Measurements from ENCODE around the gene CDIPT.

The CDIPT gene

DNA sequence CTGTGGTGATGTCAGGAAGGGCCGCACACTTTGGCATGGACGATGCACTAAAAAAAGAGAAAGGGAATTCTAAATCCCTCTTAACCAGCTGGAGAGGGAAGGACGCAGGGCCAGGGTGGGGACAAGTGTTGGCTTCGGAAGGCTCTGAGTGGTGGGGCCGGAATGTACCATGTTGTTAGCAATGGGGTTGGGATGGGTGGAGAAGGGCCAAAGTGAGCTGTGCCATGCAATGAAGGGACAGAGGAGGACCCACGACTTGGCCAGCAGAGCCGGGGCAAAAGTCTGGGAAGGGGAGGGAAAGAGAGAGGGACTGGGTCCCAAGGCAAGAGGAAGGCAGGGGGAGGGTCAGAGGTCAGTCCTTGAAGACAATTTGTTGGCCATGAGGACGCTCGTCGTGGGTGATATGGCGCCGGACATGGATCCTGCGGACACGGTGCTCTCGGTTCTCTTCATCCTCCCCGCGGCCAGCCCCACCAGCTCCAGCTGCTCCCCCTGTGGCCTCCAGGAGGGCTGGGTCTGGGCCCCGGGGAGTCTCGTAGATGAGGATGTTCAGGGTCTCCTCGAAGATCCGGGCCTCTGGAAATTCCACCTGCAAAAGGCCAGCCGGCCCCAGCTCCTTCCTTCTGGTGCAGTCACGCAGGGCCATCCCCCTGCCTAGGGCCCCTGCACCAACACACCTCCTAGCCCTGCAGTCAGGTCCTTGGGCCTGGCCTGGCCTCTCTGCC is 43.7 kb upstream of the CDIPT start:
- WGBS (ENCODE audit: extremely low coverage, insufficient coverage, insufficient read length) = no CpG with 5 or more reads among the region's 23 CpGs

DNA sequence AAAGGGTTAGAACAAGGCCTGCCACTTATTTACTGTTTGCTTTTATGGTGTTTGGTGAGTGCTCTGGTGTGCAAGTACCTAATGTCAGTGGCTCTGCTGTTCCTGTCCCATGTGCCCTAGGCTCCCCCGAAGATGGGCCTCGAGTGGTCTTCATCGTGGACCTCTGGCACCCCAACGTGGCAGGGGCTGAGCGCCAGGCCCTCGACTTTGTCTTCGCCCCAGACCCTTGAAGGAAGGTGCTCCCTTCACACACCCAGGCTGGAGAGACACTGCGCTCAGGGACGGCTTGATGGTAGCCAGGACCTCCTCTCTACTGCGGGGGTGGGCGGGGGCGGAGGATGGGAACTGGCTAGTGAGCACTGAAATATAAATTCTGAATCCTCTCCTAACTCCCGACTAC is 42.6 kb upstream of the CDIPT start:
- no peak overlapping the region for H3K4ac ChIP-seq (ENCODE audit: low read depth, low read length)
- H4K8ac ChIP-seq (ENCODE audit: low read depth, low read length) = no peak overlapping the region
- no peak overlapping the region for H3K23ac ChIP-seq (ENCODE audit: low read length)
- DNase-seq = no peak
- no peak overlapping the region for H4K91ac ChIP-seq (ENCODE audit: low read depth, low read length)
- H3K36me3 ChIP-seq (ENCODE audit: control insufficient read depth in 1 of 2, insufficient read depth in 2 of 2, low read length in 2 of 2) = no peaks in the 10 kb centered on the region
- no peak overlapping the region for H3K4me2 ChIP-seq (ENCODE audit: low read length)
- H2AFZ ChIP-seq (ENCODE audit: insufficient read depth, low read length, poor library complexity) = no peak overlapping the region
- H3K9me3 ChIP-seq (ENCODE audit: insufficient read depth, low read depth, low read length) = no peaks in the 10 kb centered on the region
- H3K18ac ChIP-seq (ENCODE audit: low read length) = no peak overlapping the region
- peaks cover 0 to 2% of the 10 kb centered on the region in 2 experiments for H3K4me1 ChIP-seq (ENCODE audit: control insufficient read depth in 1 of 2, insufficient read depth in 2 of 2, low read length in 2 of 2)
- H2BK5ac ChIP-seq (ENCODE audit: low read depth, low read length, poor library complexity) = no peak overlapping the region
- no peak overlapping the region for H4K12ac ChIP-seq (ENCODE audit: low read depth, low read length)
- H3K9ac ChIP-seq (ENCODE audit: low read length) = no peak overlapping the region
- H3K4me3 ChIP-seq (ENCODE audit: low read depth, low read length) = no peak overlapping the region
- no peak overlapping the region for H2BK12ac ChIP-seq (ENCODE audit: low read length)
- no CpG with 5 or more reads among the region's 13 CpGs for WGBS (ENCODE audit: extremely low coverage, insufficient coverage, insufficient read length)
- H3K79me2 ChIP-seq (ENCODE audit: control insufficient read depth, insufficient read depth, low read length, poor library complexity) = no peaks in the 10 kb centered on the region
- no peaks in the 10 kb centered on the region for H3K79me1 ChIP-seq (ENCODE audit: low read length)
- no peak overlapping the region for H3K14ac ChIP-seq (ENCODE audit: low read length)
- no peaks in the 10 kb centered on the region for H3K27me3 ChIP-seq (ENCODE audit: insufficient read depth, low read length)
- H2BK120ac ChIP-seq (ENCODE audit: insufficient read depth, low read length, poor library complexity) = no peak overlapping the region
- no peak overlapping the region for H3K27ac ChIP-seq (ENCODE audit: low read depth, low read length)
- no peak overlapping the region for H2AK5ac ChIP-seq (ENCODE audit: low read length)

More for the DNA sequence above, 43.7 kb upstream of the CDIPT start:
- H3K79me1 ChIP-seq (ENCODE audit: low read length) = no peaks in the 10 kb centered on the region
- no peak overlapping the region for H2AFZ ChIP-seq (ENCODE audit: insufficient read depth, low read length, poor library complexity)
- no peak overlapping the region for H2BK5ac ChIP-seq (ENCODE audit: low read depth, low read length, poor library complexity)
- H2BK120ac ChIP-seq (ENCODE audit: insufficient read depth, low read length, poor library complexity) = no peak overlapping the region
- H3K23ac ChIP-seq (ENCODE audit: low read length) = no peak overlapping the region
- no peak overlapping the region for H3K4ac ChIP-seq (ENCODE audit: low read depth, low read length)
- H3K4me2 ChIP-seq (ENCODE audit: low read length) = no peak overlapping the region
- H2AK5ac ChIP-seq (ENCODE audit: low read length) = no peak overlapping the region
- H3K36me3 ChIP-seq (ENCODE audit: control insufficient read depth in 1 of 2, insufficient read depth in 2 of 2, low read length in 2 of 2) = peaks cover 0 to 2% of the 10 kb centered on the region in 2 experiments
- H3K79me2 ChIP-seq (ENCODE audit: control insufficient read depth, insufficient read depth, low read length, poor library complexity) = no peaks in the 10 kb centered on the region
- H4K91ac ChIP-seq (ENCODE audit: low read depth, low read length) = no peak overlapping the region
- H3K27me3 ChIP-seq (ENCODE audit: insufficient read depth, low read length) = no peaks in the 10 kb centered on the region
- H3K4me1 ChIP-seq (ENCODE audit: control insufficient read depth in 1 of 2, insufficient read depth in 2 of 2, low read length in 2 of 2) = no peaks in the 10 kb centered on the region
- no peak overlapping the region for H2BK12ac ChIP-seq (ENCODE audit: low read length)
- no peak overlapping the region for H4K12ac ChIP-seq (ENCODE audit: low read depth, low read length)
- no peak overlapping the region for H3K18ac ChIP-seq (ENCODE audit: low read length)
- H3K9ac ChIP-seq (ENCODE audit: low read length) = no peak overlapping the region
- H3K9me3 ChIP-seq (ENCODE audit: insufficient read depth, low read depth, low read length) = no peaks in the 10 kb centered on the region
- H4K8ac ChIP-seq (ENCODE audit: low read depth, low read length) = no peak overlapping the region
- H3K14ac ChIP-seq (ENCODE audit: low read length) = no peak overlapping the region
- no peak overlapping the region for H3K27ac ChIP-seq (ENCODE audit: low read depth, low read length)
- no peak overlapping the region for H3K4me3 ChIP-seq (ENCODE audit: low read depth, low read length)
- DNase-seq = no peak

DNA sequence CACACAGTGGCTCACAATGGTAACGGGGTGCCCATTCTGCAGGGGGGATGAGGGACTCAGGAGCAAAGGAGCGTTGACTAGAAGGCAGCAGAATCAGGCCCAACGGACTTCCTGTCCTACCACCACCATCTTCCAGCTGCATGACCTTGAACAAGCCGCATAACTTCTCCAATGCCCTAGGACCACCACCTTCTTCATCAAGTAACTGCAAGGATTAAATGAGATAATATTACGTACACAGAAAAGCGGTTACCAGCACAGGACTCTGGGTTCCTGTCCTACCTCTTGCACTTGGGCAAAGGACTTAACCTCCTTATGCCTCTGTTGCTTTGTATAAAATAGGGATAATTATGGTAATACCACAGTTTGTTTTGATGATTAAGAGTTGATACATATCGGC is 41.9 kb upstream of the CDIPT start:
- WGBS (ENCODE audit: extremely low coverage, insufficient coverage, insufficient read length) = no CpG with 5 or more reads among the region's 7 CpGs
- H3K9ac ChIP-seq (ENCODE audit: low read length) = no peak overlapping the region
- no peak overlapping the region for H3K14ac ChIP-seq (ENCODE audit: low read length)
- H3K4me1 ChIP-seq (ENCODE audit: control insufficient read depth in 1 of 2, insufficient read depth in 2 of 2, low read length in 2 of 2) = peaks cover 0 to 4% of the 10 kb centered on the region in 2 experiments
- no peak overlapping the region for H4K8ac ChIP-seq (ENCODE audit: low read depth, low read length)
- no peaks in the 10 kb centered on the region for H3K36me3 ChIP-seq (ENCODE audit: control insufficient read depth in 1 of 2, insufficient read depth in 2 of 2, low read length in 2 of 2)
- no peaks in the 10 kb centered on the region for H3K27me3 ChIP-seq (ENCODE audit: insufficient read depth, low read length)
- H3K4me3 ChIP-seq (ENCODE audit: low read depth, low read length) = no peak overlapping the region
- no peak overlapping the region for H3K4me2 ChIP-seq (ENCODE audit: low read length)
- no peak overlapping the region for H3K23ac ChIP-seq (ENCODE audit: low read length)
- no peaks in the 10 kb centered on the region for H3K9me3 ChIP-seq (ENCODE audit: insufficient read depth, low read depth, low read length)
- no peak overlapping the region for H4K12ac ChIP-seq (ENCODE audit: low read depth, low read length)
- H4K91ac ChIP-seq (ENCODE audit: low read depth, low read length) = no peak overlapping the region
- H2AFZ ChIP-seq (ENCODE audit: insufficient read depth, low read length, poor library complexity) = no peak overlapping the region
- no peak overlapping the region for H3K4ac ChIP-seq (ENCODE audit: low read depth, low read length)
- no peak overlapping the region for H3K27ac ChIP-seq (ENCODE audit: low read depth, low read length)
- no peak overlapping the region for H3K18ac ChIP-seq (ENCODE audit: low read length)
- no peaks in the 10 kb centered on the region for H3K79me2 ChIP-seq (ENCODE audit: control insufficient read depth, insufficient read depth, low read length, poor library complexity)
- no peak for DNase-seq
- no peak overlapping the region for H2AK5ac ChIP-seq (ENCODE audit: low read length)
- no peak overlapping the region for H2BK120ac ChIP-seq (ENCODE audit: insufficient read depth, low read length, poor library complexity)
- H2BK5ac ChIP-seq (ENCODE audit: low read depth, low read length, poor library complexity) = no peak overlapping the region
- no peaks in the 10 kb centered on the region for H3K79me1 ChIP-seq (ENCODE audit: low read length)
- H2BK12ac ChIP-seq (ENCODE audit: low read length) = no peak overlapping the region

DNA sequence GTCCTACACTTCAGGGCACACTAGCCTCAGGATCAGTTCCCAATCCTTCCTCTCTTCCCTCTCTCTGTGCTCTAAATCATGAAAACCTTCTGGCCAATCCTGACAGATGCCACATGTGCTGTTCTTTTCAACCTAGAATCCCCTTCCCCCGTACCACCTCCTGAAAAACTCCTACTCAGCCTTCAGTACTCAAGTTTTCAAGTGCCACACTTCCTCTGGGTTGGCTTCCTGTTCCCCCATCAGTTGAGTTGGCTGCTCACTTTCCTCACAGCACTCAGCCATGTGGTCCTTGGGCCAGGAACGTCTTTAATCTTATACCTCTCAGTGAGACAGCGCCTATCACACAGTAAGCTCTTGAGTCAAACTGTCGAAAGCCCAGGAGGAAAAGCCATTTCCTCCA is 40.6 kb upstream of the CDIPT start:
- H2BK12ac ChIP-seq (ENCODE audit: low read length) = no peak overlapping the region
- no peak overlapping the region for H3K4ac ChIP-seq (ENCODE audit: low read depth, low read length)
- no peak overlapping the region for H3K4me3 ChIP-seq (ENCODE audit: low read depth, low read length)
- no peak overlapping the region for H2BK120ac ChIP-seq (ENCODE audit: insufficient read depth, low read length, poor library complexity)
- no peak overlapping the region for H2AFZ ChIP-seq (ENCODE audit: insufficient read depth, low read length, poor library complexity)
- no peak overlapping the region for H4K12ac ChIP-seq (ENCODE audit: low read depth, low read length)
- peaks cover 4 to 6% of the 10 kb centered on the region in 2 experiments for H3K4me1 ChIP-seq (ENCODE audit: control insufficient read depth in 1 of 2, insufficient read depth in 2 of 2, low read length in 2 of 2)
- no peak overlapping the region for H3K4me2 ChIP-seq (ENCODE audit: low read length)
- H3K9me3 ChIP-seq (ENCODE audit: insufficient read depth, low read depth, low read length) = no peaks in the 10 kb centered on the region
- no peak overlapping the region for H3K9ac ChIP-seq (ENCODE audit: low read length)
- no peaks in the 10 kb centered on the region for H3K36me3 ChIP-seq (ENCODE audit: control insufficient read depth in 1 of 2, insufficient read depth in 2 of 2, low read length in 2 of 2)
- DNase-seq = no peak
- no peak overlapping the region for H2BK5ac ChIP-seq (ENCODE audit: low read depth, low read length, poor library complexity)
- no peak overlapping the region for H4K8ac ChIP-seq (ENCODE audit: low read depth, low read length)
- no peak overlapping the region for H3K27ac ChIP-seq (ENCODE audit: low read depth, low read length)
- H3K14ac ChIP-seq (ENCODE audit: low read length) = no peak overlapping the region
- WGBS (ENCODE audit: extremely low coverage, insufficient coverage, insufficient read length) = no CpG with 5 or more reads among the region's 4 CpGs
- no peaks in the 10 kb centered on the region for H3K79me2 ChIP-seq (ENCODE audit: control insufficient read depth, insufficient read depth, low read length, poor library complexity)
- no peaks in the 10 kb centered on the region for H3K27me3 ChIP-seq (ENCODE audit: insufficient read depth, low read length)
- no peak overlapping the region for H3K18ac ChIP-seq (ENCODE audit: low read length)
- no peak overlapping the region for H2AK5ac ChIP-seq (ENCODE audit: low read length)
- no peak overlapping the region for H4K91ac ChIP-seq (ENCODE audit: low read depth, low read length)
- H3K23ac ChIP-seq (ENCODE audit: low read length) = no peak overlapping the region
- peaks cover 2% of the 10 kb centered on the region for H3K79me1 ChIP-seq (ENCODE audit: low read length)

All from trophoblast cell (in vitro differentiated cells and primary cell).